GM23248 (cell line): ENCODE results near the gene EXOC7.

Experiments used
- EZH2 ChIP-seq: fragments of 200-600 bp; sonication (generic); IDR thresholded peaks from 2 replicates; pipeline ENCODE4 v1.6.1; 2018; ENCODE audit warnings: antibody characterized with exemption, mild to moderate bottlenecking; ENCODE audit not compliant: insufficient read depth, poor library complexity, severe bottlenecking
- EZH2phosphoT487 ChIP-seq: fragments of 200-600 bp; sonication (generic); IDR thresholded peaks from 2 replicates; pipeline ENCODE4 v1.6.1; 2018; ENCODE audit warnings: antibody characterized with exemption, moderate library complexity, mild to moderate bottlenecking, low read depth; ENCODE audit not compliant: insufficient read depth

- no peak for TF ChIP-seq EZH2phosphoT487
- no peak for TF ChIP-seq EZH2
Observed at GRCh38 chr17:76049239-76049638, 54.3 kb downstream of the EXOC7 start.
